ENCODE measurements around the gene TSN.

TSN gene

GRCh38 chr2:121771976-121772742 lies 16.7 kb downstream of the TSN start:
- no peak for TF ChIP-seq CTCF (IDR thresholded peaks at IDR 0.05; ENCODE audit: borderline replicate concordance, insufficient read depth, low read depth, low read length)

GRCh38 chr2:121774235-121774634 lies 18.8 kb downstream of the TSN start:
- TF ChIP-seq CTCF (IDR thresholded peaks at IDR 0.05; ENCODE audit: borderline replicate concordance, insufficient read depth, low read depth, low read length): no peak
- no peak overlapping the region for H3K4me3 ChIP-seq (ENCODE audit: low read depth, low read length)

More at GRCh38 chr2:121771976-121772742, 16.7 kb downstream of the TSN start:
- no peak overlapping the region for H3K4me3 ChIP-seq (ENCODE audit: low read depth, low read length)

GRCh38 chr2:121776361-121776760 lies 20.9 kb downstream of the TSN start:
- TF ChIP-seq CTCF (IDR thresholded peaks at IDR 0.05; ENCODE audit: borderline replicate concordance, insufficient read depth, low read depth, low read length): no peak
- no peak overlapping the region for H3K4me3 ChIP-seq (ENCODE audit: low read depth, low read length)

- H3K4me3 ChIP-seq (ENCODE audit: low read depth, low read length): no peak overlapping the region
- TF ChIP-seq CTCF (IDR thresholded peaks at IDR 0.05; ENCODE audit: borderline replicate concordance, insufficient read depth, low read depth, low read length): no peak
These were observed 21.6 kb downstream of the TSN start for GRCh38 chr2:121776885-121777698.

GRCh38 chr2:121777699-121778058 lies 22.2 kb downstream of the TSN start:
- H3K4me3 ChIP-seq (ENCODE audit: low read depth, low read length): no peak overlapping the region
- no peak for TF ChIP-seq CTCF (IDR thresholded peaks at IDR 0.05; ENCODE audit: borderline replicate concordance, insufficient read depth, low read depth, low read length)

GRCh38 chr2:121778741-121779487 lies 23.5 kb downstream of the TSN start:
- no peak overlapping the region for H3K4me3 ChIP-seq (ENCODE audit: low read depth, low read length)
- TF ChIP-seq CTCF (IDR thresholded peaks at IDR 0.05; ENCODE audit: borderline replicate concordance, insufficient read depth, low read depth, low read length): no peak

Data from GM12875 (cell line).